ENCODE data around the gene CD74.

GRCh38 chr5:150399524-150400211 is 13.0 kb downstream of the CD74 start:
- TF ChIP-seq, protein P1, sequence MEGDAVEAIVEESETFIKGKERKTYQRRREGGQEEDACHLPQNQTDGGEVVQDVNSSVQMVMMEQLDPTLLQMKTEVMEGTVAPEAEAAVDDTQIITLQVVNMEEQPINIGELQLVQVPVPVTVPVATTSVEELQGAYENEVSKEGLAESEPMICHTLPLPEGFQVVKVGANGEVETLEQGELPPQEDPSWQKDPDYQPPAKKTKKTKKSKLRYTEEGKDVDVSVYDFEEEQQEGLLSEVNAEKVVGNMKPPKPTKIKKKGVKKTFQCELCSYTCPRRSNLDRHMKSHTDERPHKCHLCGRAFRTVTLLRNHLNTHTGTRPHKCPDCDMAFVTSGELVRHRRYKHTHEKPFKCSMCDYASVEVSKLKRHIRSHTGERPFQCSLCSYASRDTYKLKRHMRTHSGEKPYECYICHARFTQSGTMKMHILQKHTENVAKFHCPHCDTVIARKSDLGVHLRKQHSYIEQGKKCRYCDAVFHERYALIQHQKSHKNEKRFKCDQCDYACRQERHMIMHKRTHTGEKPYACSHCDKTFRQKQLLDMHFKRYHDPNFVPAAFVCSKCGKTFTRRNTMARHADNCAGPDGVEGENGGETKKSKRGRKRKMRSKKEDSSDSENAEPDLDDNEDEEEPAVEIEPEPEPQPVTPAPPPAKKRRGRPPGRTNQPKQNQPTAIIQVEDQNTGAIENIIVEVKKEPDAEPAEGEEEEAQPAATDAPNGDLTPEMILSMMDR (IDR thresholded peaks at IDR 0.05): no peak
- no peak for TF ChIP-seq POLR2AphosphoS5 (IDR thresholded peaks at IDR 0.05; ENCODE audit: low read depth, low read length)
